ENCODE data around the gene MTRFR.
"Not testable (repeated sequence)": the region's sequence is repeated elsewhere in the genome, so short reads cannot be mapped to it uniquely, and the experiment has no call there.

The MTRFR gene

DNA sequence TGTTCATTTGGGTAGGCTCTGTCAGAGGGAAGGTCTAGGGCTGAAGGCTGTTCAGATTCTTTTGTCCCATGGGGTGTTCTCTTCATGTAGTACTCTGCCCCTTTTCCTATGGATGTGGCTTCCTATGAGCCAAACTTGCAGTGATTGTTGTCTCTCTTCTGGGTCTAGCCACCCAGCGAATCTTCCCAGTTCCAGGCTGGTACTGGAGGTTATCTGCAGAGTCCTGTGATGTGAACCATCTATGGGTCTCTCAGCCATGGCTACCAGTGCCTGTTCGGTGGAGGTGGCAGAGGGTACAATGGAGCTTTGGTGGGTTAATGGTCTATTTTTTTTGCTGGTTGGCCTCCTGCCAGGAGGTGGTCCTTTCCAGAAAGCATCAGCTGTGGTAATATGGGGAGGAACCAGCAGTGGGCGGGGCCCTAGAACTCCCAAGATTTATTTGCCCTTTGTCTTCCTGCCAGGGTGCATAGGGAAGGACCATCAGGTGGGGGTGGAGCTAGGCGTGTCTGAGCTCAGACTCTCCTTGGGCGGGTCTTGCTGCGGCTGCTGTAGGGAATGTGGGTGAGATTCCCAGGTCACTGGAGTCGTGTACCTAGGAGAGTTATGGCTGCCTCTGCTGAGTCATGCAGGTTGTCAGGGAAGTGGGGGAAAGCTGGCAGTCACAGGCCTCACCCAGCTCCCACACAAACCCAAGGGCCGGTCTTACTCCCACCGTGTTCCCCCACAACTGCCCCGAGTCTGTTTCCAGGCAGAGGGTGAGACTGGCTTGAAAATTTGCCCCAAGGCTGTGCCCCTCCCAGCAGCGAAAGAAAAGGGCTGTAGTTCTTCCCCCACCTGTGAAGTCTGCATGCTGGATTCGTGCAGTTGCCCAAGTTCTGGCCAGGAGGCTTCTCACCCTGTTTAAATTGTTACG is 17.5 kb downstream of the MTRFR start:
- no peak for TF ChIP-seq CTCF (IDR thresholded peaks at IDR 0.05; ENCODE audit: low read depth, low read length, missing control alignments)

DNA sequence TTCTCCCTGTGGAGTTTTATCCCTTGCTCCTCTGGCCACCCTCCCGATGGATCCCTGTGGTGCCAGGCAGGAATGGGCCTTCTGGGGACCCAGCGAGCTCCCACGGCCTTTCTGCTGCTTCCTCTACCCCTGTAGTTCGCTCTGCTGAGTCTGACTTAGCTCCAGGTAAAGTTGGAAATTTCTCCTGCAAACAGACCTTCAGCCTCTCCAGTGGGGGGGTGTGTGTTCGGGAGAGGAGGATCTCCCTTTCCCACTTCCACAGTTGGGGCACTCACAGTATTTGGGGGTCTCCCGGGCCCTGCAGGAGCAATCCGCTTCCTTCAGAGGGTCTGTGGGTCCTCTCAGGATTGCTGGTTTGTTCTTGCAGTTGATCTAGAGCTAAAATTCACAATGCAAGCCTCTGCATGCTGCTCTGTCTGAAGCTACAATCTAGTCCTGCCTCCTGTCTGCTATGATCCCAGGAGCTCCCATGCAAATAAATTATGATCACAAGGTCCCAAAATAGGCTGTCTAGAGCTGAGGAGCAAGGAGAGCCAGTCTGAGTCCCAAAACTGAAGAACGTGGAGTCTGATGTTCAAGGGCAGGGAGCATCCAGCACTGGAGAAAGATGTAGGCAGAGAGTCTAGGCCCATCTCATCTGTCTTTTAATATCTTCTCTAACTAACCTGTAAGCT is 18.3 kb downstream of the MTRFR start:
- no peak for TF ChIP-seq CTCF (IDR thresholded peaks at IDR 0.05; ENCODE audit: low read depth, low read length, missing control alignments)
- no peak overlapping the region for H3K4me3 ChIP-seq (ENCODE audit: low read depth, low read length)
- no peak for DNase-seq (ENCODE audit: low read depth)

More for the DNA sequence above, 17.5 kb downstream of the MTRFR start:
- H3K4me3 ChIP-seq (ENCODE audit: low read depth, low read length): no peak overlapping the region
- DNase-seq (ENCODE audit: low read depth): no peak

DNA sequence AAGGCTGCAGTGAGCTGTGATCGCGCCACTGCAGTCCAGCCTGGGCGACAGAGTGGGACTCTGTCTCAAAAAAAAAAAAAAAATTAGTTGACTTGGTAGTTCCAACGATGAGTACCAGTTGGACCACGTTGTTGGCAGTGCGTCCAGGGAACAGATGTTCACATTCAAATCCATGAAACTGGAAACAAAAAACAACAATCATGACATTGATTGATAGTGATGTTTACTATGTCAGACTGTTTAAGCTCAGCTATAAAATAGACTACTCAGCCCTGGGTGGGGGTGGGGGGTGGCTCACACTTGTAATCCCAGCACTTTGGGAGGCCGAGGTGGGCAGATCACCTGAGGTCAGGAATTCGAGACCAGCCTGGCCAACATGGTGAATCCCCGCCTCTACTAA is 19.1 kb downstream of the MTRFR start:
- DNase-seq (ENCODE audit: low read depth): not testable (repeated sequence)

GRCh38 chr12:123253641-123254459 is 20.6 kb downstream of the MTRFR start:
- no peak for TF ChIP-seq CTCF (IDR thresholded peaks at IDR 0.05; ENCODE audit: low read depth, low read length, missing control alignments)
- no peak overlapping the region for H3K4me3 ChIP-seq (ENCODE audit: low read depth, low read length)
- DNase-seq (ENCODE audit: low read depth): no peak

More for the DNA sequence above, 19.1 kb downstream of the MTRFR start:
- H3K4me3 ChIP-seq (ENCODE audit: low read depth, low read length): not testable (repeated sequence)

DNA sequence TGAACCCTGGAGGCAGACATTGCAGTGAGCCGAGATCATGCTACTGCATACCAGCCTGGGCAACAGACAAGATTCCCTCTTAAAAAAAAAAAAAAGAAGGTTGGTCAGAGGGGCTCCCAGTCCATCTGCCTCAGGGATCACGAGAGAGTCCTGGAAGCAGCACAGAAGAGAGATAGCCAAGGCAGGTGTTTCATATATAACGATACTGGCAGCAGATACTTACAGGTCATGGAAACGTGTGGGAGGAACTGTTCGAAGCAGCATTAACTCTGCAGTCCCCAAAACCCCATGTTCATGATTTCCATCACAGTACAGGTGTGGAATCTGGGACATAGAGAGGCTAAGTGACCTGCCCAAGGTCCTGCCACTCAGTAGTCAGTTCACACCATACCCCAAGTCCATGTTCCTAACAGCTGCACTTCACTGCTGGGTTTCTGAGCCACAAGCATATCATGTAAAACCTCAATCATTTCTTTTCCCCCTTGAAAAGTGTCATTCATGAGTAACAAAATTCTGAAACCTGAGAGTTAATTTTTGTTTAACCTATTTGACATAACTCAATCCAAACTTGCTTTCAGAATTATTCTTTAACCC is 21.7 kb downstream of the MTRFR start:
- DNase-seq (ENCODE audit: low read depth): no peak
- H3K4me3 ChIP-seq (ENCODE audit: low read depth, low read length): no peak overlapping the region
- no peak for TF ChIP-seq CTCF (IDR thresholded peaks at IDR 0.05; ENCODE audit: low read depth, low read length, missing control alignments)

DNA sequence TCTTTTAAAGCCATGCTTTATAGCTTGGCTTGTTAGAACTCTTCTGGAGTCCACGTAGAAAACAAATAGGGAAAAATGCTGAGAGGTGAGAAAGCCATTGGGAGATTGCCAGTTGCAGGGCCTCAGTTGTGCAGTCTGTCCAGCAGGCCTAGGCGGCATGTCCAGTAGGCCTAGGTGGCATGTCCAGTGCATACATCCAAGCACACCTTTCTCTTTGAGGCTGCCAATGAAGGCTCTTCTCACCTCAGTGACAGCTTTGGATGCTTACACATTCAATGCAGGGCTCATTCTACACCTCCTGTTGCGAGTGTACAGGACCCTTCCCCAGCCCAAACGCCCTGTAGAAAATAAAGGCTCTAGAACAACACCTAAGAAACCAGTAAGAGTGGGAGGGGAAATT is 25.4 kb downstream of the MTRFR start:
- TF ChIP-seq CTCF (IDR thresholded peaks at IDR 0.05; ENCODE audit: low read depth, low read length, missing control alignments): no peak
- H3K4me3 ChIP-seq (ENCODE audit: low read depth, low read length): no peak overlapping the region
- no peak for DNase-seq (ENCODE audit: low read depth)

Data from GM12864 (cell line).